H1 (cell line): ENCODE data around the gene LRP5. TPM values are rescaled to one million over a fixed set of nuclear protein-coding genes. Genes with fewer than 3 reads are reported as not detected.

ENCODE experiments used
- CTCF ChIA-PET: fragments of 300-600 bp; sonication (Branson Sonifier 250); formaldehyde crosslinking; loops from one replicate; lab custom pipeline; 2021; ENCODE audit not compliant: partially characterized antibody; lab: Charles Lee
- POLR2A ChIA-PET: fragments of 300-600 bp; sonication (Branson Sonifier 250); formaldehyde crosslinking; loops from one replicate; lab custom pipeline; 2021; ENCODE audit warnings: inconsistent platforms; ENCODE audit not compliant: partially characterized antibody; lab: Charles Lee
- DNase-seq, 2 experiments: peaks; one replicate each; pipeline versions ENCODE4 v3.0.0 to v3.0.0-alpha.2; 2010 to 2022; ENCODE audit warnings: low spot score in 2 of 2, low read depth in 1 of 2, mixed read lengths in 1 of 2
- FAIRE-seq: peaks from 2 replicates; lab custom pipeline; 2011; peaks lifted over from hg19 to GRCh38; lab: Jason Lieb, UNC
- H2AFZ ChIP-seq: 2 replicates; pipeline ENCODE4 v1.8.1; 2012; ENCODE audit warnings: low read length, inconsistent platforms
- H2AK5ac ChIP-seq: 2 replicates; pipeline ENCODE4 v1.6.1; 2013; ENCODE audit warnings: low read depth, low read length
- H2BK120ac ChIP-seq: replicated peaks from 2 replicates; pipeline ENCODE3; 2013; ENCODE audit warnings: low read depth, low read length, inconsistent platforms
- H2BK12ac ChIP-seq: 2 replicates; pipeline ENCODE4 v1.6.1; 2013; ENCODE audit warnings: low read depth, low read length
- H2BK15ac ChIP-seq: 2 replicates; pipeline ENCODE4 v1.6.1; 2013; ENCODE audit warnings: low read length
- H2BK20ac ChIP-seq: 2 replicates; pipeline ENCODE4 v1.6.1; 2013; ENCODE audit warnings: low read length
- H2BK5ac ChIP-seq: 2 replicates; pipeline ENCODE4 v1.6.1; 2013; ENCODE audit warnings: low read depth, low read length
- H3K14ac ChIP-seq: 2 replicates; pipeline ENCODE4 v1.6.1; 2013; ENCODE audit warnings: inconsistent platforms; ENCODE audit not compliant: insufficient read length
- H3K18ac ChIP-seq: 2 replicates; pipeline ENCODE4 v1.6.1; 2013; ENCODE audit warnings: low read length; ENCODE audit errors: extremely low read depth
- H3K23ac ChIP-seq: 2 replicates; pipeline ENCODE4 v1.6.1; 2013; ENCODE audit warnings: inconsistent platforms; ENCODE audit not compliant: insufficient read length
- H3K23me2 ChIP-seq: 2 replicates; pipeline ENCODE4 v1.6.1; 2013; ENCODE audit warnings: low read depth, low read length
- H3K27ac ChIP-seq: 2 replicates; pipeline ENCODE4 v1.6.1; 2011; ENCODE audit warnings: low read depth, low read length, inconsistent platforms
- H3K27me3 ChIP-seq, 4 experiments: replicated peaks in 1 of 4; 1 replicate in 1 of 4; 2 replicates in 3 of 4; pipeline versions ENCODE4 v1.6.1 to v1.8.1; 2011 to 2013; ENCODE audit warnings: low read length in 3 of 4, mild to moderate bottlenecking in 3 of 4, inconsistent platforms in 2 of 4, mixed read lengths in 2 of 4, moderate library complexity in 1 of 4; ENCODE audit not compliant: control insufficient read depth in 3 of 4, insufficient read depth in 3 of 4; ENCODE audit errors: extremely low read depth in 1 of 4
- H3K36me3 ChIP-seq, 4 experiments: 2 replicates each; pipeline versions ENCODE4 v1.6.1 to v1.8.1; 2011 to 2013; ENCODE audit warnings: mild to moderate bottlenecking in 4 of 4, low read length in 3 of 4, moderate library complexity in 2 of 4, control low read depth in 1 of 4, inconsistent platforms in 1 of 4; ENCODE audit not compliant: insufficient read depth in 4 of 4, control insufficient read depth in 2 of 4
- H3K4ac ChIP-seq: replicated peaks from 2 replicates; pipeline ENCODE3; 2013; ENCODE audit warnings: low read length, low read depth, mixed read lengths, inconsistent platforms; ENCODE audit not compliant: insufficient read length
- H3K4me1 ChIP-seq, 4 experiments: replicated peaks in 1 of 4; 1 replicate in 1 of 4; 2 replicates in 3 of 4; pipeline versions ENCODE4 v1.6.1 to v1.8.1; 2011 to 2013; ENCODE audit warnings: low read length in 3 of 4, inconsistent platforms in 2 of 4, mixed read lengths in 1 of 4; ENCODE audit not compliant: insufficient read depth in 4 of 4, control insufficient read depth in 3 of 4
- H3K4me2 ChIP-seq, 2 experiments: 2 replicates each; pipeline versions ENCODE4 v1.6.1 to v1.8.1; 2011 to 2013; ENCODE audit warnings: low read depth in 2 of 2, low read length in 2 of 2, control low read depth in 1 of 2, inconsistent platforms in 1 of 2, mild to moderate bottlenecking in 1 of 2; ENCODE audit not compliant: insufficient read depth in 1 of 2
- H3K4me3 ChIP-seq, 4 experiments: fragments of 200-600, 300-600 bp in 1 of 4; sonication (generic), shearing (Covaris generic), sonication (Bioruptor Twin) in 1 of 4; 2 replicates each; pipeline versions ENCODE4 v1.5.1 to v1.8.1; 2011 to 2016; ENCODE audit warnings: low read length in 4 of 4, low read depth in 3 of 4, control low read depth in 2 of 4, inconsistent platforms in 2 of 4, mild to moderate bottlenecking in 2 of 4, mixed read lengths in 1 of 4, moderate library complexity in 1 of 4; ENCODE audit not compliant: insufficient read depth in 2 of 4; ENCODE audit errors: extremely low read depth in 1 of 4
- H3K56ac ChIP-seq: replicated peaks from 2 replicates; pipeline ENCODE3; 2013; ENCODE audit warnings: low read depth, mild to moderate bottlenecking, mixed read lengths, low read length, inconsistent platforms; ENCODE audit not compliant: insufficient read length
- H3K79me1 ChIP-seq: 2 replicates; pipeline ENCODE4 v1.6.1; 2013; ENCODE audit warnings: low read depth, low read length, control low read depth
- H3K79me2 ChIP-seq, 2 experiments: 2 replicates each; pipeline versions ENCODE4 v1.6.1 to v1.8.1; 2012 to 2013; ENCODE audit warnings: low read length in 2 of 2, mild to moderate bottlenecking in 2 of 2, inconsistent platforms in 1 of 2; ENCODE audit not compliant: insufficient read depth in 2 of 2, control insufficient read depth in 1 of 2
- H3K9ac ChIP-seq, 4 experiments: replicated peaks in 1 of 4; 1 replicate in 1 of 4; 2 replicates in 3 of 4; pipeline versions ENCODE4 v1.6.1 to v1.8.1; 2011 to 2013; ENCODE audit warnings: low read depth in 3 of 4, low read length in 3 of 4, control low read depth in 2 of 4, mild to moderate bottlenecking in 2 of 4, moderate library complexity in 2 of 4, inconsistent platforms in 1 of 4; ENCODE audit errors: extremely low read depth in 1 of 4
- H3K9me3 ChIP-seq, 2 experiments: 2 replicates each; pipeline versions ENCODE4 v1.6.1 to v1.8.1; 2012 to 2013; ENCODE audit warnings: mild to moderate bottlenecking in 2 of 2, moderate library complexity in 2 of 2, control low read depth in 1 of 2, inconsistent platforms in 1 of 2, low read depth in 1 of 2, low read length in 1 of 2, mixed read lengths in 1 of 2; ENCODE audit not compliant: insufficient read depth in 2 of 2
- H4K20me1 ChIP-seq, 2 experiments: replicated peaks in 1 of 2; 2 replicates each; pipeline versions ENCODE3 to v1.8.1; 2011 to 2013; ENCODE audit warnings: inconsistent platforms in 2 of 2, low read length in 2 of 2, mild to moderate bottlenecking in 1 of 2; ENCODE audit not compliant: insufficient read depth in 2 of 2, control insufficient read depth in 1 of 2
- H4K5ac ChIP-seq: 2 replicates; pipeline ENCODE4 v1.6.1; 2013; ENCODE audit warnings: low read length, low read depth, mixed read lengths, inconsistent platforms; ENCODE audit not compliant: insufficient read length
- H4K8ac ChIP-seq: 2 replicates; pipeline ENCODE4 v1.8.0; 2013; ENCODE audit warnings: mild to moderate bottlenecking, moderate library complexity, low read length, inconsistent platforms; ENCODE audit not compliant: insufficient read depth; ENCODE audit errors: extremely low read depth
- H4K91ac ChIP-seq: replicated peaks from 2 replicates; pipeline ENCODE3; 2013; ENCODE audit warnings: low read length, mixed read lengths, inconsistent platforms; ENCODE audit not compliant: insufficient read length
- BACH1 ChIP-seq: IDR thresholded peaks from 2 replicates; pipeline ENCODE4 v1.6.1; 2012; ENCODE audit warnings: low read length, improper control_type of control experiment
- BCL11A ChIP-seq, 2 experiments: IDR thresholded peaks; one replicate each; pipeline ENCODE4 v1.6.1; 2011; ENCODE audit warnings: low read depth in 2 of 2, low read length in 2 of 2, mild to moderate bottlenecking in 2 of 2
- EGR1 ChIP-seq: IDR thresholded peaks from 2 replicates; pipeline ENCODE4 v1.6.1; 2011; ENCODE audit warnings: low read depth, low read length, borderline replicate concordance
- EZH2 ChIP-seq: fragments of 200-600 bp; sonication (generic); IDR thresholded peaks from 2 replicates; pipeline ENCODE4 v1.7.1; 2012; ENCODE audit warnings: low read depth, mild to moderate bottlenecking, moderate library complexity, low read length, inconsistent platforms; ENCODE audit not compliant: severe bottlenecking
- GTF2F1 ChIP-seq: IDR thresholded peaks from 2 replicates; pipeline ENCODE4 v1.6.1; 2012; ENCODE audit warnings: low read depth, low read length, improper control_type of control experiment, borderline replicate concordance
- POU5F1 ChIP-seq: IDR thresholded peaks from 2 replicates; pipeline ENCODE4 v1.6.1; 2011; ENCODE audit warnings: low read depth, mild to moderate bottlenecking, low read length, moderate library complexity
- RFX5 ChIP-seq: IDR thresholded peaks from 2 replicates; pipeline ENCODE4 v1.6.1; 2011; ENCODE audit warnings: low read depth, low read length, improper control_type of control experiment, borderline replicate concordance
- SAP30 ChIP-seq: fragments of 300-600 bp; sonication (generic); IDR thresholded peaks from 2 replicates; pipeline ENCODE4 v1.7.1; 2012; ENCODE audit warnings: low read length, moderate library complexity, mild to moderate bottlenecking, inconsistent platforms; ENCODE audit not compliant: insufficient read depth, insufficient replicate concordance
- SIN3A ChIP-seq, 2 experiments: IDR thresholded peaks in 1 of 2; conservative IDR thresholded peaks in 1 of 2; 2 replicates each; pipeline ENCODE4 v1.6.1; 2011 to 2012; ENCODE audit warnings: low read length in 2 of 2, improper control_type of control experiment in 1 of 2, low read depth in 1 of 2, mild to moderate bottlenecking in 1 of 2
- SP1 ChIP-seq: IDR thresholded peaks from 2 replicates; pipeline ENCODE4 v1.6.1; 2011; ENCODE audit warnings: low read depth, low read length
- TBP ChIP-seq: IDR thresholded peaks from 2 replicates; pipeline ENCODE4 v1.6.1; 2011; ENCODE audit warnings: low read depth, low read length, improper control_type of control experiment
- TCF12 ChIP-seq: IDR thresholded peaks from 2 replicates; pipeline ENCODE4 v1.6.1; 2011; ENCODE audit warnings: low read depth, mild to moderate bottlenecking, low read length
- YY1 ChIP-seq: IDR thresholded peaks from 2 replicates; pipeline ENCODE4 v1.6.1; 2011; ENCODE audit warnings: low read depth, mild to moderate bottlenecking, low read length
- ZNF274 ChIP-seq: IDR thresholded peaks from 2 replicates; pipeline ENCODE4 v1.7.0; 2012; ENCODE audit warnings: low read length, borderline replicate concordance; ENCODE audit errors: extremely low read depth
- WGBS, 2 experiments: shearing (Covaris generic) in 1 of 2; methylation state at CpG; one replicate each; pipeline versions ENCODE4 v1.1.6 to v1.1.7; 2013 to 2015; ENCODE audit warnings: low lambda C conversion rate in 2 of 2, mixed read lengths in 2 of 2, inconsistent platforms in 1 of 2, low coverage in 1 of 2, missing lambda C conversion rate in 1 of 2; ENCODE audit not compliant: insufficient replicate concordance in 2 of 2, insufficient coverage in 1 of 2, insufficient read length in 1 of 2; ENCODE audit errors: extremely low coverage in 1 of 2, missing lambda C conversion rate in 1 of 2; 5-methylcytosine and 5-hydroxymethylcytosine counted together
- polyA plus RNA-seq, 7 experiments: library from polyadenylated mRNA; depleted of rRNA in 3 of 7; stranded (reverse) in 5 of 7; unstranded in 2 of 7; fragments of >200 nt in 5 of 7; fragments of 200-250 nt in 2 of 7; gene quantifications; 1 replicate in 5 of 7; 2 replicates in 1 of 7; 4 replicates in 1 of 7; pipeline versions ENCODE4 v1.2.1 to v1.2.3, GENCODE V29; 2011 to 2013; ENCODE audit warnings: missing spikeins in 2 of 7, mixed read lengths in 2 of 7
- total RNA-seq: library from RNA; stranded (reverse); fragmentation: NEBNext Ultra II Directional; extraction: Animal tissue kit (Norgen Biotek cat#: 25700); gene quantifications from 2 replicates; pipeline ENCODE4 v1.2.1, GENCODE V29; 2021

LRP5 gene
- total and polyA plus RNA-seq, 2 of the 8 experiments (the other 6 are each of a cell fraction or from before 2014, with no cell fraction given): 19.0 to 38.9 TPM

DNA sequence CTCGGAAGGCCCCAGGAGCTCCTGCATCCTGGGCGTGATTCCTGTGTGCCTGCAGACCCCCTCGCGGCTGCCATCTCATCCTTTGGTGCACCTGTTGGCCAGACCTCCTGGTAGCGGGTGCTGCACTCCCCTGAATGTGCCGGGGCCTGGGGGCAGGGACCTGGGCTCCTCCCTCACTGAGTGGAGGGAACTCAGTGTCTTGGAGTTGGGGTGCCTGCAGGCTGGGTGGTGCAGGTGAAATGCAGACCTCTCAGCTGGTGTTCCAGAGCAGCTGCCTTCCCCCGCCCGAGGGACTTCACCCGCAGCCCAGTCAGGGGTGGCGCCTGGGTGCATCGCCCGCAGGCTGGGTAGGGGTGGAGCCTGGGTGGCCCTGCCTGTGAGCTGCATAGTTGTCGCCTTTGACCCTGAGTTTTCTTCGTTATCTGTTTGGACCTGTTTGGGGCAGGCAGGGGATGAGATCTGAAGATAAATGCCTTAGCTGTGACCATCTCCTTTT is 31.4 kb downstream of the LRP5 start:
- POLR2A ChIA-PET: interaction anchor here (0.8 to 3.6 kb wide), 8 partner anchors 11 to 84 kb away, joined by 3 to 17 read pairs (median 5); no protein-coding TSS in a partner anchor
- no peak for TF ChIP-seq SAP30
- TF ChIP-seq TCF12: no peak
- no peak for TF ChIP-seq EGR1
- TF ChIP-seq GTF2F1: no peak
- no peak for TF ChIP-seq BACH1
- TF ChIP-seq BCL11A (IDR thresholded peaks at IDR 0.05; ENCODE audit: low read depth in 2 of 2, low read length in 2 of 2): no peak
- no peak for TF ChIP-seq SP1
- TF ChIP-seq POU5F1: no peak
- no peak for TF ChIP-seq RFX5
- no peak for TF ChIP-seq SIN3A (conservative IDR thresholded peaks at IDR 0.05 in 1 of 2, IDR thresholded peaks at IDR 0.05 in 1 of 2; ENCODE audit: low read depth in 1 of 2, low read length in 2 of 2)
- TF ChIP-seq ZNF274: no peak
- no peak for TF ChIP-seq EZH2
- TF ChIP-seq TBP: no peak
- TF ChIP-seq YY1: no peak

More for the DNA sequence above, 31.4 kb downstream of the LRP5 start:
- peak overlapping the region; percentile 72; the same call in 1 of the 2 replicates for H2BK15ac ChIP-seq
- H3K4ac ChIP-seq: peak overlapping the region; percentile 14
- H2BK20ac ChIP-seq: no peak overlapping the region
- peak overlapping the region; percentile 71 for H3K18ac ChIP-seq
- no peak overlapping the region for H3K4me2 ChIP-seq
- H3K79me1 ChIP-seq: peaks cover 12% of the 10 kb centered on the region
- H3K9ac ChIP-seq: no peak overlapping the region
- no peaks in the 10 kb centered on the region; a peak in 1 of 4 replicates for H3K9me3 ChIP-seq
- no peak overlapping the region for H4K8ac ChIP-seq
- no peak overlapping the region for H2AFZ ChIP-seq
- no peaks in the 10 kb centered on the region for H3K23me2 ChIP-seq
- peak overlapping the region; percentile 75; the same call in 1 of the 2 replicates for H2BK12ac ChIP-seq
- DNase-seq: no peak
- H4K5ac ChIP-seq: peak overlapping the region; percentile 47
- CTCF ChIA-PET: interaction anchor here (1.0 to 2.6 kb wide), 5 partner anchors 14 to 87 kb away, joined by 3 to 13 read pairs (median 7); no protein-coding TSS in a partner anchor
- peaks cover 0 to 3% of the 10 kb centered on the region in 2 experiments for H4K20me1 ChIP-seq
- H2BK120ac ChIP-seq: no peak overlapping the region
- H3K27me3 ChIP-seq: no peaks in the 10 kb centered on the region
- H3K4me3 ChIP-seq: no peak overlapping the region
- no peak overlapping the region for H3K27ac ChIP-seq
- peak overlapping the region; percentile 6 for H4K91ac ChIP-seq
- H3K14ac ChIP-seq: no peak overlapping the region
- no peak overlapping the region for H3K23ac ChIP-seq
- H2AK5ac ChIP-seq: 0 out of 2 replicates have a peak overlapping the region, but pooled peaks have one; percentile 15
- H3K36me3 ChIP-seq: no peaks in the 10 kb centered on the region
- WGBS, 2 experiments: 88% methylated on average over 14 of the region's 14 CpGs; no CpG with 5 or more reads in 1 of the 2 experiments
- H3K79me2 ChIP-seq: peaks cover 0 to 54% of the 10 kb centered on the region in 2 experiments; a peak in 2 of 4 replicates
- H2BK5ac ChIP-seq: peak overlapping the region; percentile 90; the same call in 1 of the 2 replicates
- no peak for FAIRE-seq
- H3K4me1 ChIP-seq: peaks cover 11 to 33% (median 26%) of the 10 kb centered on the region in 4 experiments
- H3K56ac ChIP-seq: no peak overlapping the region
